ENCODE results near the gene LRRC1. TPM values are rescaled to one million over a fixed set of nuclear protein-coding genes. Genes with fewer than 3 reads are reported as not detected.

Gene LRRC1
- total and polyA plus RNA-seq, 2 of the 8 experiments (the other 6 are each of a cell fraction or from before 2014, with no cell fraction given): 6.7 to 15.9 TPM

DNA sequence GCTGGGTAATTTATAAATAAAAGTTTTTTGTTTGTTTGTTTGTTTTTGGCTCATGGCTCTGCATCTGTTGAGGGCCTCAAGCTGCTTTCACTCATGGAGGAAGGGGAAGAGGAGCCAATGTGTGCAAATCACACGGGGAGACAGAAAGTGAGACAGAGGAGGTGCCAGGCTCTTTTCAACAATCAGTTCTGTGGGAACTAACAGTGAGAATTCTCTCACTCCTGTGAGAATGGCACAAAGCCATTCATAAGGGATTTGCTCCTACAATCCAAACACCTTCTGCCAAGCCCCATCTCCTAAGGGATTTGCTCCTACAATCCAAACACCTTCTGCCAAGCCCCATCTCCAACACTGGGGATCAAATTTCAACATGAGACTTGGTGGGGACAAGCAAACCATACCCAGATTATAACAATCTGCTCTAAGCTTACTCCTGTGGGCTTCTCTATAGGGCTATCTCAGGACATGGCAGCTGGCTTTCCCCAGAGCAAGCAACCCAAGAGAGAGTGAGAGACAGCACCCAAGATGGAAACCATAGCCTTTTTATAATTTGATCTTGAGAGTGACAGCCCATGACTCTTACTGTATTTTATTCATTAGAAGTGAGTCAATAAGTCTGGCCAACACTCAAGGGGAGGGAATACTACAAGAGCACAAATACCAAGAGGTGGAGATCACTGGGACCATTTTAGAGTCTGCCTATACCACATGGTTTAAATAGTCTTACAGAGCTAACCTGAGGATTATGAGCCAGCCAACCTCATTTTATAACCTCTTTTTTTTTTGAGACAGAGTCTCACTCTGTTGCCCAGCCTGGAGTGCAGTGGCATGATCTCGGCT lies 22.8 kb upstream of the LRRC1 start:
- POLR2A ChIA-PET (ENCODE audit: partially characterized antibody): no interaction called here
- no peak for TF ChIP-seq CTBP2 (IDR thresholded peaks at IDR 0.05; ENCODE audit: borderline replicate concordance, insufficient read depth, insufficient read length, low read length)
- no peak for TF ChIP-seq TAF7 (optimal IDR thresholded peaks at IDR 0.05; ENCODE audit: borderline replicate concordance, low read depth, low read length)
- TF ChIP-seq GABPA (IDR thresholded peaks at IDR 0.05; ENCODE audit: borderline replicate concordance, insufficient read depth, low read length): no peak
- TF ChIP-seq HDAC2 (IDR thresholded peaks at IDR 0.05; ENCODE audit: borderline replicate concordance in 1 of 2, low read depth in 2 of 2, low read length in 2 of 2): no peak
- no peak for TF ChIP-seq CBX5 (IDR thresholded peaks at IDR 0.05; ENCODE audit: low read depth, low read length)
- TF ChIP-seq SP4 (IDR thresholded peaks at IDR 0.05; ENCODE audit: low read length): no peak
- TF ChIP-seq, protein P1, sequence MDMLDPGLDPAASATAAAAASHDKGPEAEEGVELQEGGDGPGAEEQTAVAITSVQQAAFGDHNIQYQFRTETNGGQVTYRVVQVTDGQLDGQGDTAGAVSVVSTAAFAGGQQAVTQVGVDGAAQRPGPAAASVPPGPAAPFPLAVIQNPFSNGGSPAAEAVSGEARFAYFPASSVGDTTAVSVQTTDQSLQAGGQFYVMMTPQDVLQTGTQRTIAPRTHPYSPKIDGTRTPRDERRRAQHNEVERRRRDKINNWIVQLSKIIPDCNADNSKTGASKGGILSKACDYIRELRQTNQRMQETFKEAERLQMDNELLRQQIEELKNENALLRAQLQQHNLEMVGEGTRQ (IDR thresholded peaks at IDR 0.05; ENCODE audit: low read length): no peak
- TF ChIP-seq ZNF274 (IDR thresholded peaks at IDR 0.05; ENCODE audit: borderline replicate concordance, extremely low read depth, low read length): no peak
- no peak for TF ChIP-seq SRF (IDR thresholded peaks at IDR 0.05; ENCODE audit: low read depth, low read length)
- TF ChIP-seq JUND (IDR thresholded peaks at IDR 0.05; ENCODE audit: low read length): no peak
- TF ChIP-seq CHD2 (IDR thresholded peaks at IDR 0.05; ENCODE audit: low read length): no peak
- H2BK15ac ChIP-seq (ENCODE audit: low read length): no peak overlapping the region
- H3K23me2 ChIP-seq (ENCODE audit: low read depth, low read length): no peaks in the 10 kb centered on the region
- no peak overlapping the region for H3K4ac ChIP-seq (replicated peaks; ENCODE audit: insufficient read length, low read depth, low read length)
- H2BK5ac ChIP-seq (ENCODE audit: low read depth, low read length): no peak overlapping the region
- FAIRE-seq: no peak
- no peak overlapping the region for H2BK12ac ChIP-seq (ENCODE audit: low read depth, low read length)
- H3K9me3 ChIP-seq (ENCODE audit: insufficient read depth in 2 of 2, low read depth in 1 of 2, low read length in 1 of 2): peaks cover 8 to 10% of the 10 kb centered on the region in 2 experiments; a peak in 2 of 4 replicates
- no peak overlapping the region for H3K9ac ChIP-seq (replicated peaks in 1 of 4; ENCODE audit: extremely low read depth in 1 of 4, low read depth in 3 of 4, low read length in 3 of 4)
- no peak overlapping the region for H3K4me3 ChIP-seq (ENCODE audit: extremely low read depth in 1 of 4, insufficient read depth in 2 of 4, low read depth in 3 of 4, low read length in 4 of 4)
- H3K56ac ChIP-seq (replicated peaks; ENCODE audit: insufficient read length, low read depth, low read length): no peak overlapping the region
- H4K5ac ChIP-seq (ENCODE audit: insufficient read length, low read depth, low read length): no peak overlapping the region
- H2BK120ac ChIP-seq (replicated peaks; ENCODE audit: low read depth, low read length): no peak overlapping the region
- H4K20me1 ChIP-seq (replicated peaks in 1 of 2; ENCODE audit: control insufficient read depth in 1 of 2, insufficient read depth in 2 of 2, low read length in 2 of 2): no peaks in the 10 kb centered on the region
- H3K36me3 ChIP-seq (ENCODE audit: control insufficient read depth in 2 of 4, insufficient read depth in 4 of 4, low read length in 3 of 4): peaks cover 0 to 2% (median 0%) of the 10 kb centered on the region in 4 experiments; a peak in 1 of 8 replicates
- H3K27me3 ChIP-seq (replicated peaks in 1 of 4; ENCODE audit: control insufficient read depth in 3 of 4, extremely low read depth in 1 of 4, insufficient read depth in 3 of 4, low read length in 3 of 4): no peaks in the 10 kb centered on the region
- H3K79me1 ChIP-seq (ENCODE audit: low read depth, low read length): no peaks in the 10 kb centered on the region
- no peak overlapping the region for H2AK5ac ChIP-seq (ENCODE audit: low read depth, low read length)
- H3K18ac ChIP-seq (ENCODE audit: extremely low read depth, low read length): no peak overlapping the region
- CTCF ChIA-PET (ENCODE audit: partially characterized antibody): interaction anchor here (0.6 to 3.6 kb wide), 8 partner anchors 14 to 248 kb away, joined by 3 to 19 read pairs (median 4); no protein-coding TSS in a partner anchor
- no peak overlapping the region for H2AFZ ChIP-seq (ENCODE audit: low read length)
- no peaks in the 10 kb centered on the region for H3K4me1 ChIP-seq (replicated peaks in 1 of 4; ENCODE audit: control insufficient read depth in 3 of 4, insufficient read depth in 4 of 4, low read length in 3 of 4)
- DNase-seq (ENCODE audit: low read depth in 1 of 2, low spot score in 2 of 2): no peak
- no peaks in the 10 kb centered on the region for H3K79me2 ChIP-seq (ENCODE audit: control insufficient read depth in 1 of 2, insufficient read depth in 2 of 2, low read length in 2 of 2)
- H3K27ac ChIP-seq (ENCODE audit: low read depth, low read length): no peak overlapping the region
- no peak overlapping the region for H3K14ac ChIP-seq (ENCODE audit: insufficient read length)
- H4K91ac ChIP-seq (replicated peaks; ENCODE audit: insufficient read length, low read length): no peak overlapping the region
- no peak overlapping the region for H4K8ac ChIP-seq (ENCODE audit: extremely low read depth, insufficient read depth, low read length)
- H3K23ac ChIP-seq (ENCODE audit: insufficient read length): no peak overlapping the region
- 68% methylated on average over 2 of the region's 2 CpGs; no CpG with 5 or more reads in 1 of the 2 experiments for WGBS, 2 experiments (ENCODE audit: extremely low coverage in 1 of 2, insufficient coverage in 1 of 2, insufficient read length in 1 of 2, insufficient replicate concordance in 2 of 2, low coverage in 1 of 2, low lambda C conversion rate in 2 of 2, missing lambda C conversion rate in 1 of 2)
- H3K4me2 ChIP-seq (ENCODE audit: insufficient read depth in 1 of 2, low read depth in 2 of 2, low read length in 2 of 2): no peak overlapping the region
- H2BK20ac ChIP-seq (ENCODE audit: low read length): no peak overlapping the region
